PC-3 (cell line): ENCODE results near the gene C16orf96. TPM values are rescaled to one million over a fixed set of nuclear protein-coding genes. Genes with fewer than 3 reads are reported as not detected.

ENCODE experiments used
- ATAC-seq: fragments of 200-7000 bp; cut with Tn5 transposase; 2 replicates; pipeline ENCODE4 v1.9.1; 2020; ENCODE audit warnings: mild to moderate bottlenecking, moderate library complexity
- BruUV-seq: library from RNA; stranded (reverse); fragments of 400-500 nt; replicated peaks from 2 replicates; lab custom pipeline; 2021; lab: Mats Ljungman, UMichigan
- CTCF ChIA-PET: fragments of 300-600 bp; sonication (Branson Sonifier 250); formaldehyde crosslinking; loops from one replicate; lab custom pipeline; 2022; ENCODE audit warnings: antibody characterized with exemption; lab: Charles Lee
- POLR2A ChIA-PET: fragments of 300-600 bp; sonication (Branson Sonifier 250); formaldehyde crosslinking; loops from one replicate; lab custom pipeline; 2022; ENCODE audit warnings: antibody characterized with exemption; ENCODE audit not compliant: unreplicated experiment; lab: Charles Lee
- DNase-seq: peaks from one replicate; pipeline ENCODE4 v3.0.0-alpha.2; 2015
- H2AFZ ChIP-seq: fragments of 300-600 bp; sonication (generic); 2 replicates; pipeline ENCODE4 v1.6.0; 2016; ENCODE audit warnings: antibody characterized with exemption, low read length
- H3F3A ChIP-seq: fragments of 300-600 bp; sonication (generic); one replicate; pipeline ENCODE4 v1.6.0; 2017; ENCODE audit warnings: antibody characterized with exemption, low read length, control low read depth, mild to moderate bottlenecking; ENCODE audit not compliant: unreplicated experiment
- H3K27ac ChIP-seq: fragments of 300-600 bp; sonication (generic); 2 replicates; pipeline ENCODE4 v1.5.1; 2016; ENCODE audit warnings: mild to moderate bottlenecking, low read length
- H3K27me3 ChIP-seq: fragments of 300-600 bp; sonication (generic); 2 replicates; pipeline ENCODE4 v1.6.1; 2016; ENCODE audit warnings: low read length, mixed read lengths
- H3K36me3 ChIP-seq: fragments of 300-600 bp; sonication (generic); 2 replicates; pipeline ENCODE4 v1.6.1; 2016; ENCODE audit warnings: low read depth, mixed run types, low read length, mixed read lengths
- H3K4me1 ChIP-seq: fragments of 300-600 bp; sonication (generic); 2 replicates; pipeline ENCODE4 v1.5.1; 2016; ENCODE audit warnings: low read length; ENCODE audit not compliant: insufficient read depth
- H3K4me2 ChIP-seq: fragments of 300-600 bp; sonication (generic); 2 replicates; pipeline ENCODE4 v1.6.0; 2016; ENCODE audit warnings: low read length
- H3K4me3 ChIP-seq: fragments of 300-600 bp; sonication (generic); 2 replicates; pipeline ENCODE4 v1.5.1; 2016; ENCODE audit warnings: mild to moderate bottlenecking, low read length, mixed read lengths
- H3K79me2 ChIP-seq: fragments of 300-600 bp; sonication (generic); 2 replicates; pipeline ENCODE4 v1.6.1; 2017; ENCODE audit warnings: low read length, mixed read lengths
- H3K9ac ChIP-seq: fragments of 300-600 bp; sonication (generic); 2 replicates; pipeline ENCODE4 v1.6.0; 2016; ENCODE audit warnings: mild to moderate bottlenecking, low read length
- H3K9me2 ChIP-seq: fragments of 300-600 bp; sonication (generic); replicated peaks from 2 replicates; pipeline ENCODE4 v1.6.1; 2016; ENCODE audit warnings: mixed run types, low read length, mixed read lengths
- H3K9me3 ChIP-seq: fragments of 300-600 bp; sonication (generic); 2 replicates; pipeline ENCODE4 v1.6.1; 2016; ENCODE audit warnings: low read length, mixed read lengths
- H4K20me1 ChIP-seq: fragments of 300-600 bp; sonication (generic); 2 replicates; pipeline ENCODE4 v1.6.1; 2016; ENCODE audit warnings: low read length, mixed read lengths
- CTCF ChIP-seq: fragments of 300-600 bp; sonication (generic); conservative IDR thresholded peaks from 2 replicates; pipeline ENCODE4 v1.5.1; 2017; ENCODE audit warnings: antibody characterized with exemption, low read depth, mild to moderate bottlenecking, low read length
- EZH2 ChIP-seq: fragments of 300-600 bp; sonication (generic); IDR thresholded peaks from one replicate; pipeline ENCODE4 v1.6.1; 2017; ENCODE audit warnings: antibody characterized with exemption, mild to moderate bottlenecking, low read length; ENCODE audit not compliant: unreplicated experiment
- EZH2phosphoT487 ChIP-seq: fragments of 300-600 bp; sonication (generic); IDR thresholded peaks from 2 replicates; pipeline ENCODE4 v1.6.1; 2018; ENCODE audit warnings: mild to moderate bottlenecking, antibody characterized with exemption, low read length, borderline replicate concordance
- intact Hi-C: fragments of 100-400 bp; cut with micrococcal nuclease; formaldehyde crosslinking; loops from 2 replicates; pipeline ENCODE4 v1.9.0; 2023
- total RNA-seq: library from RNA; depleted of rRNA; stranded (reverse); fragments of >200 nt; gene quantifications from 2 replicates; pipeline ENCODE4 v1.2.3, GENCODE V29; 2014

Gene C16orf96
- total RNA-seq, 1 experiment from 2014 or later: not detected

GRCh38 chr16:4564661-4565267 lies 8.6 kb downstream of the C16orf96 start:
- Histone ChIP-seq H3K79me2 (no peaks in the 10 kb centered on the region), H3K36me3 (no peaks in the 10 kb centered on the region), H3K4me1 (no peaks in the 10 kb centered on the region), H2AFZ (no peak overlapping the region), H3K9ac (no peak overlapping the region), H3K9me2 (no peaks in the 10 kb centered on the region), H3K27me3 (no peaks in the 10 kb centered on the region), H3K4me2 (no peak overlapping the region), H3K27ac (no peak overlapping the region), H3K4me3 (no peak overlapping the region), H3K9me3 (no peaks in the 10 kb centered on the region), H3F3A (no peaks in the 10 kb centered on the region), H4K20me1 (no peaks in the 10 kb centered on the region)
- TF ChIP-seq EZH2phosphoT487 (no peak), EZH2 (no peak), CTCF (no peak)
- no peak for DNase-seq
- CTCF ChIA-PET: no interaction called here
- POLR2A ChIA-PET: no interaction called here
- intact Hi-C loops: no loop called here
- no peak for ATAC-seq
- no TSS peak for BruUV-seq

GRCh38 chr16:4566144-4566543 lies 10.0 kb downstream of the C16orf96 start:
- ChIA-PET CTCF (no interaction called here), POLR2A (no interaction called here)
- intact Hi-C loops: no loop called here
- Histone ChIP-seq H3F3A (no peaks in the 10 kb centered on the region), H4K20me1 (no peaks in the 10 kb centered on the region), H3K9me2 (no peaks in the 10 kb centered on the region), H3K4me3 (no peak overlapping the region), H2AFZ (no peak overlapping the region), H3K79me2 (no peaks in the 10 kb centered on the region), H3K27me3 (no peaks in the 10 kb centered on the region), H3K4me2 (no peak overlapping the region), H3K36me3 (no peaks in the 10 kb centered on the region), H3K9me3 (no peaks in the 10 kb centered on the region), H3K9ac (no peak overlapping the region), H3K4me1 (no peaks in the 10 kb centered on the region), H3K27ac (no peak overlapping the region)
- no TSS peak for BruUV-seq
- DNase-seq (no peak), ATAC-seq (no peak)
- no peak for TF ChIP-seq EZH2
- no peak for TF ChIP-seq EZH2phosphoT487

GRCh38 chr16:4570086-4570485 lies 13.9 kb downstream of the C16orf96 start:
- TF ChIP-seq CTCF (no peak), EZH2 (no peak), EZH2phosphoT487 (no peak)
- ChIA-PET CTCF (no interaction called here), POLR2A (no interaction called here)
- no peak overlapping the region for H3K4me3 ChIP-seq
- no peaks in the 10 kb centered on the region for H3K36me3 ChIP-seq
- intact Hi-C loops: no loop called here
- no peaks in the 10 kb centered on the region for H4K20me1 ChIP-seq
- no peaks in the 10 kb centered on the region for H3K79me2 ChIP-seq
- H3K9me2 ChIP-seq: no peaks in the 10 kb centered on the region
- no peaks in the 10 kb centered on the region for H3K27me3 ChIP-seq
- H3K9me3 ChIP-seq: no peaks in the 10 kb centered on the region
- ATAC-seq (no peak), DNase-seq (no peak)
- H3K9ac ChIP-seq: no peak overlapping the region
- H2AFZ ChIP-seq: no peak overlapping the region
- H3K4me1 ChIP-seq: no peaks in the 10 kb centered on the region
- H3F3A ChIP-seq: no peaks in the 10 kb centered on the region
- BruUV-seq: no TSS peak
- no peak overlapping the region for H3K4me2 ChIP-seq
- no peak overlapping the region for H3K27ac ChIP-seq
